Spinal cord (tissue), 10 donors: Measurements from ENCODE around the gene FMN1. TPM values are rescaled to one million over a fixed set of nuclear protein-coding genes. Genes with fewer than 3 reads are reported as not detected.
A peak's percentile ranks its signal among the peaks of the same experiment; 100 is the strongest.

Experiments used
- DNase-seq, 6 donors: peaks; one replicate each; pipeline versions ENCODE4 v3.0.0 to v3.0.0-alpha.2; 2013 to 2015; ENCODE audit warnings: low spot score in 6 of 6, low read depth in 4 of 6
- H3K27ac ChIP-seq: one replicate; pipeline ENCODE4 v1.5.1; 2013; ENCODE audit warnings: low read depth, low read length, control low read depth
- H3K27me3 ChIP-seq: one replicate; pipeline ENCODE4 v1.6.1; 2013; ENCODE audit warnings: low read length; ENCODE audit not compliant: control insufficient read depth, insufficient read depth
- H3K36me3 ChIP-seq: one replicate; pipeline ENCODE4 v1.6.1; 2013; ENCODE audit warnings: low read length; ENCODE audit not compliant: control insufficient read depth, insufficient read depth
- H3K4me1 ChIP-seq: one replicate; pipeline ENCODE4 v1.6.1; 2013; ENCODE audit warnings: low read length; ENCODE audit not compliant: control insufficient read depth, insufficient read depth
- H3K4me3 ChIP-seq: one replicate; pipeline ENCODE4 v1.5.1; 2013; ENCODE audit warnings: low read depth, low read length, control low read depth
- H3K9me3 ChIP-seq: one replicate; pipeline ENCODE4 v1.6.1; 2013; ENCODE audit warnings: low read length; ENCODE audit not compliant: control insufficient read depth, insufficient read depth
- WGBS: methylation state at CpG from one replicate; pipeline ENCODE4 v1.1.5; 2013; ENCODE audit warnings: missing lambda C conversion rate; ENCODE audit not compliant: insufficient coverage; 5-methylcytosine and 5-hydroxymethylcytosine counted together
- polyA plus RNA-seq, 2 donors: library from polyadenylated mRNA; unstranded; fragments of 120-200 nt; gene quantifications; one replicate each; pipeline ENCODE4 v1.2.1, GENCODE V29; 2013; ENCODE audit not compliant: insufficient read length in 2 of 2
- total RNA-seq, 2 donors: library from RNA; depleted of rRNA in 1 of 2; stranded (reverse); fragments of 120-200 nt in 1 of 2; fragments of >200 nt in 1 of 2; gene quantifications; one replicate each; pipeline versions ENCODE4 v1.2.3 to v1.2.4, GENCODE V29; 2013 to 2014
- donor health status: healthy.

The FMN1 gene
- total and polyA plus RNA-seq, 4 donors: 1.00 to 5.7 (median 2.8) TPM

DNA sequence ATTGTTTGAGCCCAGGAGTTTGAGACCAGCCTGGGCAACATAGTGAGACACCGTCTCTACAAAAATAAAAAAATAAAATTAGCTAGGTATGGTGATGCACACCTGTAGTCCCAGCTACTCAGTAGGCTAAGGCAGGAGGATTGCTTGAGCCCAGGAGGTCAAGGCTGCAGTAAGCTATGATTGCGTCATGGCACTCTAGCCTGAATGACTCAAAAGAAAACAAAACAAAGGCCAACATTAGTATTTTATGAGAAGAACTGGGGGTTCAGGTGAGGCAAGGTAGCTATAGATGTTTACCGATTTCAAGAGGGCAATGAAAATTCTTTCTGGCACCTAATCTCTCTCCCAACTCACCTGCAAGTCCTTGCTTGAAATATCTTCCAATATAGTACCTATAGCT is 399.5 kb downstream of the FMN1 start:
- no CpG with 5 or more reads among the region's 3 CpGs for WGBS
- Histone ChIP-seq H3K4me1 (no peaks in the 10 kb centered on the region), H3K36me3 (no peaks in the 10 kb centered on the region), H3K27ac (no peak overlapping the region), H3K4me3 (no peak overlapping the region), H3K9me3 (no peaks in the 10 kb centered on the region), H3K27me3 (no peaks in the 10 kb centered on the region)
- no peak for DNase-seq

DNA sequence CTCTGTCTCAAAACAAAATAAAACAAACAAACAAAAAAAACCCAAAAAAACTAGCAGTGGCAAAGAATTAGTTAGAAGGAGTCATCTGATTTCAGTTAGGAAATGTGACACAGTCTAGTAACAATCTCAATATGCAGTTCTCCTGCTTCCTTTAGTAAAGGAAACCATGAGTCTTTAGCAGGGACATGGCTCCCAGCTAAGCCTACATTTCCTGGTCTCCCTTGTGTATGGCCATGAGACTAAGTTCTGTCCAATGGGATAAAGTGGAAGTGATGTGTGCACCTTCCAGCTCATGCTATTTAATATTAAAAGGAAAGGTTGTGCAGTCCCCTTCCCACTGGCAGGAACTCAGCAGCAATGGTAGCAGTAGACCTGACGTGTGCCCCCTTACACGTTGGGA is 402.1 kb downstream of the FMN1 start:
- no peaks in the 10 kb centered on the region for H3K4me1 ChIP-seq
- no peak overlapping the region for H3K4me3 ChIP-seq
- no peak overlapping the region for H3K27ac ChIP-seq
- no peaks in the 10 kb centered on the region for H3K9me3 ChIP-seq
- 100% methylated on average over 2 of the region's 2 CpGs for WGBS
- no peak for DNase-seq
- no peaks in the 10 kb centered on the region for H3K27me3 ChIP-seq
- no peaks in the 10 kb centered on the region for H3K36me3 ChIP-seq

DNA sequence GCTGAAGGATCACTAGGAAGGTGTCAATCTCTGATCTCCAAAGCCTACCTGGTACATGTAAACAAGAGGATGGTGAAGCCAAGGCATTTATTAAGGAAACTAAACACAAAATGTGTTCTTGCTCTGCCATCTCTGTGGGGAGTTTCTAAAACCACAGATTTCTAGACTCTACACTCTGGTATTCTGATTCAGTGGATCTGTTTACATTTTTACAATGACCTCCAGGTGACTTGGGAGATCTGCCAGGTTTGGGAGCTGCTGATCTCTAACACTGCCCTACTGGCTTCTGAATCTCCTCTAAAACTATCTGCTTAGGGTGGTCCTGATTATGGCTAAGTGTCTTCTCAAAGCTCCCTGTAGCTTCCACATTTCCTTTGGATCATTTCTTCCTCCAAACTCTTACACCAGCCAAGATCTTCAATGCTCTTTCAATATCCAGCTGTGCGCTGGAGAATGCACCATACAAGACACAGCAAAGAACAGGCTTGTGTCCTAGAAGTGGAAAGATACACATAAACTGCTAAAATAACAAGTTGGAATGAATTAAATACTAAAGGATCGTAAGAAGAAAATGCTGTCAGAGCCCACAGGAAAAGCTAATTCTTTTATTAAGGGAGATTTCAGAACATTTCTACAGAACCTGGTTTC is 404.0 kb downstream of the FMN1 start:
- H3K9me3 ChIP-seq: no peaks in the 10 kb centered on the region
- no peaks in the 10 kb centered on the region for H3K4me1 ChIP-seq
- no peak overlapping the region for H3K27ac ChIP-seq
- DNase-seq: peak in 1 of 6 donors; percentile 23
- H3K36me3 ChIP-seq: no peaks in the 10 kb centered on the region
- no peak overlapping the region for H3K4me3 ChIP-seq
- WGBS: 100% methylated on average over 1 of the region's 2 CpGs
- H3K27me3 ChIP-seq: no peaks in the 10 kb centered on the region

DNA sequence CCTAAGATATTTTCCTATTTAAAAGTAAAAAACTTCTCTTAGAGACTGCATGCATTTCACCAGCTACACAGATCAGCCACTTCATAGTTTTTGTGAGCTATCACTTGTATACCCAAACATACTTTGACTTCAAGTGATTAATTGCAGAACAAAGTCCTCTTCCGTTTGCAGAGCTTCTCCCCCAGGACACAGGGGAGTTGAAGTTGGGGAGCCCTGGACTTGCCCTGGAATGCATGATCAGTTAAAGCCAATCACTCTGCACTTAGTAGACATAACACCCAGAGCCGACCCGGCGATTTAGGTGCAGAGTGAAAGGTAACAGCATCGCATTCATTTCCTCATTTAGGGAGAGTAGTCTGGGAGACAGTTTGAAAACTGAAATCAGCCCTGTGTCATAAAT is 406.6 kb downstream of the FMN1 start:
- H3K27me3 ChIP-seq: no peaks in the 10 kb centered on the region
- DNase-seq: no peak
- no peaks in the 10 kb centered on the region for H3K4me1 ChIP-seq
- WGBS: no CpG with 5 or more reads among the region's 5 CpGs
- H3K27ac ChIP-seq: no peak overlapping the region
- H3K9me3 ChIP-seq: no peaks in the 10 kb centered on the region
- H3K4me3 ChIP-seq: no peak overlapping the region
- no peaks in the 10 kb centered on the region for H3K36me3 ChIP-seq

DNA sequence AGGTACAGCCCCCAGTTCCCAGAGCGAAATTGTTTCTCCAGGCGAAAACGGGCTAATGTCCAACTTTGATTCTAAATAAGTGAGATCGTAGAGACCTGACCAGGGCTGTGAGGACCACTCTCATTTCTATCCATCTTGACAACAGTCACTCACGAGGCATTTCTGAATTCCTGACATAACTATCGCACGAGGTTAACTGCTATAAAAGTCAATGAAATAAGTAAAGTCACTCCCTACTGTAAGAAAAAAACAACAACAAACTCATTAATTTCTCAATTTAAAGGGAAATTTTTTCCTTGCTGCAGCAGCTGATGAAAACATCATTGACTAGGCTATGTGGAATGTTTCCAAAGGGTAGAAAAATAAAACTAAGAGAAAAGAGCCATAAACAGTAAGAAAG is 407.6 kb downstream of the FMN1 start:
- no peak overlapping the region for H3K4me3 ChIP-seq
- no peak overlapping the region for H3K27ac ChIP-seq
- no peak for DNase-seq
- H3K4me1 ChIP-seq: no peaks in the 10 kb centered on the region
- H3K9me3 ChIP-seq: no peaks in the 10 kb centered on the region
- no peaks in the 10 kb centered on the region for H3K36me3 ChIP-seq
- WGBS: 96% methylated on average over 4 of the region's 7 CpGs
- H3K27me3 ChIP-seq: no peaks in the 10 kb centered on the region

DNA sequence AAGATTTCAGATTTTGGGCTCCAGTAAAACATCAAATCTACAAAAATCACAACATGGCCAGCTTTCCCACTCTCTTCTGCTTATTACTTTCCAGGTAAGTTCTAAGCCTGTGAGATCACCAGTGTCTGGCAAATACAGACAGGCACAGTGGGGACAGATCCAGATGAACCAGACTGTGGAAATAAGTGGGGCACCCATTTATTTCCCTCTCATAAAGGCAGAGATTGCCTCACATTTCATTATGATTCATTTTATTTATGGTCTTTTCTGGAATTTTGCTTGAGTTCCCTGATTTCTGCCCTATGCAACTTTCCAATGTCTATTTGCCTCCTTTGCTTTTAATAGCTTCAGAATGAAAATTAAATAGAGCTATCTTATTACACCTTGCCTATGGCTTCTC is 409.9 kb downstream of the FMN1 start:
- no peaks in the 10 kb centered on the region for H3K9me3 ChIP-seq

DNA sequence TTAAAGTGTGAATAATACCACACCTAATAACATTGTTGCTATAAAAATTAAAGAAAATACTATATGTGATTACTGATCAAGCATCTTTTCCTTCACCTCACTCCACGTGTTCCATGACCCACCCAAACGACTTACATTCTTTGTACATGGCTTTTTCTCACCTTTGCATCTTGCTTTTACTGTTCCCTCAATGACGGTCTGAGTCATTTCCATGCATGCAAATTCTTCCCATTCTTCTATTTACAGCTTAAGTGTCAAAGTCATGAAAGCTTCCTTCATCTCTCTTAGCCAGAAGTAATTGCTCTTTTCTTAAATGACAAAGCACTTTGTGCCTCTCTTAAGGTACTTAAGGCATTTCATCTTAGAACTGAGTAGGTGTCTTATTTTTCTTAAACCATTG is 412.7 kb downstream of the FMN1 start:
- Histone ChIP-seq H3K4me1 (no peaks in the 10 kb centered on the region), H3K27ac (no peak overlapping the region), H3K36me3 (no peaks in the 10 kb centered on the region), H3K9me3 (no peaks in the 10 kb centered on the region), H3K27me3 (no peaks in the 10 kb centered on the region), H3K4me3 (no peak overlapping the region)
- DNase-seq: no peak
- WGBS: 35% methylated on average over 3 of the region's 3 CpGs

More for the DNA sequence above, 409.9 kb downstream of the FMN1 start:
- Histone ChIP-seq H3K27me3 (no peaks in the 10 kb centered on the region), H3K4me1 (no peaks in the 10 kb centered on the region), H3K27ac (no peak overlapping the region), H3K4me3 (no peak overlapping the region), H3K36me3 (no peaks in the 10 kb centered on the region)
- no peak for DNase-seq

DNA sequence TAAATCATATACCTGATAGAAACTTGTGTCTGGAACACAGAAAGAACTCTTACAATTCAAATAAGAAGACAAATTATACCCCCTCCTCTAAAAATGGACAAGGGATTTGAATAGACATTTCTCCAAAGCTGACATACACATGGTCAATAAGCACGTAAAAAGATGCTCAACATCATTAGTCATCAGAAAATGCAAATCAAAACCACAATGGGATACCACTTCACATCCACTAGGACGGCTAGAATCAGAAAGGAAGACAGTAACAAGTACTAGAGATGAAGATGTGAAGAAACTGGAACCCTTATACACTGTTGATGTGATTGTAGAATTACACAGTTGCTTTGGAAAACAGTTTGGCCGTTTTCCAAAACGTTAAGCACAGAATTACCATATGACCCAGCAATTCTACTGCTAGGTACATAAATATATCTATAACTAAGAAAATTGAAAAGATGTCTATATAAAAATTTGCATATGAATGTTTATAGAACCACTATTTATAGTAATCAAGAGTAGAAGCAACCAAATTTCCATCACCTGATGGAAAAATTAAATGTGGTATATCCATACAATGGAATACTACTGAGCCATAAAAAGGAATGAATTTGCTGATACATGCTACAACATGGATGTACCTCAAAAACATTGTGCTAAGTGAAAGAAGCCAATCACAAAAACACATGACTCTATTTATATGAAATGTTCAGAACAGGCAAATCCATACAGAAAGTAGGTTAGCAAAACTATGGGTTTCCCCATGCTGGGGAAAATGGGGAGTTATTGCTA is 415.9 kb downstream of the FMN1 start:
- Histone ChIP-seq H3K4me3 (no peak overlapping the region), H3K27me3 (no peaks in the 10 kb centered on the region), H3K27ac (no peak overlapping the region), H3K9me3 (peaks cover 2% of the 10 kb centered on the region), H3K36me3 (no peaks in the 10 kb centered on the region), H3K4me1 (no peaks in the 10 kb centered on the region)
- no peak for DNase-seq
- WGBS: 100% methylated on average over 1 of the region's 4 CpGs

DNA sequence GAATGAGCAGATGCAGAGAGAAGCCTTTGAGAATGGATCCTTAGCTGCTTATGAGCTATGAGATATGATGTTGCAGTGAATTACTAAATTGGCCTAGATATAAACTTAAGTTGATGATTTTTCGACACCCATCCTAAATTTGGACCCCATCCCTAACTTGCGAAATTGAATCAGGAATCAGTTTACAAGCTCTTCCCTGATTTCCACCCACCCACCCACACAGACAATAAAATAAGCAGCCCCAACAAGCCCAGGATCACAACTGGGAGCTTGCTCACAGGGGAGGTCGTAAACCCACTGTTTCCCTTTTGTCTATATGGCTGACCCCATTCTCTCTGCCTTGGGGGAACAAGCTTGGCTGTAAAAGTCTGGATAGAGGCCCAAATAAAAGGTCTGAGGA is 419.4 kb downstream of the FMN1 start:
- H3K27me3 ChIP-seq: no peaks in the 10 kb centered on the region
- H3K4me3 ChIP-seq: no peak overlapping the region
- H3K36me3 ChIP-seq: no peaks in the 10 kb centered on the region
- WGBS: 63% methylated on average over 3 of the region's 3 CpGs
- H3K27ac ChIP-seq: no peak overlapping the region
- peaks cover 2% of the 10 kb centered on the region for H3K9me3 ChIP-seq
- no peaks in the 10 kb centered on the region for H3K4me1 ChIP-seq
- DNase-seq: no peak

DNA sequence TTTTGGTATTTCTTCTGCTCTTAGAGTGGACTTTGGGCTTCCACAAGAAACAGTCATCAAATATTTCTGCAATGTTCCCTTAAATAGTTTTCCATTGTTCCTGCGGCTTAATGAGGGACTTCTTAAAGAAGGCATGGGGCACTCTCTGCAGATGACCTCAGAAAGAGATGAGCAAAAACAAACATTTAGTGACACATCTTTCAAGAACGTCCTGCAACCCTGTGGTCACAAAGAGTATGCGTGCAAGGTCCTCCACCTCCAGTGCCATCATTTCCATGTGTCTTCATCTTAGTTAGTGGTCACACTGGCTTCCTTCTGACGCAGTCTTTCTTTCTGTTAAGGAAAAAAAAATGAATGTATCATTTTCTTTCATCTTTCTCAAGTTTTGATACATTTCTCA is 420.5 kb downstream of the FMN1 start:
- H3K27me3 ChIP-seq: no peaks in the 10 kb centered on the region
- 93% methylated on average over 3 of the region's 4 CpGs for WGBS
- H3K9me3 ChIP-seq: peaks cover 2% of the 10 kb centered on the region
- no peak for DNase-seq
- no peak overlapping the region for H3K27ac ChIP-seq
- H3K4me3 ChIP-seq: no peak overlapping the region
- no peaks in the 10 kb centered on the region for H3K36me3 ChIP-seq
- H3K4me1 ChIP-seq: no peaks in the 10 kb centered on the region
